Natural killer cell (primary cell): ENCODE data around the gene COA5. TPM values are rescaled to one million over a fixed set of nuclear protein-coding genes. Genes with fewer than 3 reads are reported as not detected.

ENCODE experiments used
- ATAC-seq, 3 donors: fragments of 150-1000 bp in 2 of 3; fragments of 200-7000 bp in 1 of 3; cut with Tn5 transposase; 1 replicate in 1 of 3; 2 replicates in 2 of 3; pipeline ENCODE4 v1.10.0; 2021; ENCODE audit warnings: mild to moderate bottlenecking in 2 of 3, moderate library complexity in 2 of 3
- DNase-seq, 2 donors: peaks; one replicate each; pipeline versions ENCODE4 v3.0.0 to v3.0.0-alpha.2; 2013 to 2021; ENCODE audit warnings: mixed read lengths in 1 of 2
- H3K27ac ChIP-seq: one replicate; pipeline ENCODE4 v1.5.1; 2013; ENCODE audit warnings: mild to moderate bottlenecking, low read length
- H3K27me3 ChIP-seq: one replicate; pipeline ENCODE4 v1.6.1; 2013; ENCODE audit warnings: low read length; ENCODE audit not compliant: control insufficient read depth, insufficient read depth
- H3K36me3 ChIP-seq: one replicate; pipeline ENCODE4 v1.6.1; 2013; ENCODE audit warnings: low read length; ENCODE audit not compliant: control insufficient read depth, insufficient read depth
- H3K4me1 ChIP-seq: one replicate; pipeline ENCODE4 v1.6.1; 2013; ENCODE audit warnings: low read length; ENCODE audit not compliant: control insufficient read depth, insufficient read depth
- H3K4me3 ChIP-seq: one replicate; pipeline ENCODE4 v1.5.1; 2013; ENCODE audit warnings: low read length
- H3K9me3 ChIP-seq: one replicate; pipeline ENCODE4 v1.6.1; 2013; ENCODE audit warnings: low read length; ENCODE audit not compliant: control insufficient read depth, insufficient read depth
- H3K27ac Mint-ChIP-seq, 2 donors: one replicate each; pipeline ENCODE4 v1.8.0; 2022; ENCODE audit warnings: mild to moderate bottlenecking in 2 of 2, mixed read lengths in 2 of 2, moderate library complexity in 1 of 2
- H3K27me3 Mint-ChIP-seq, 2 donors: one replicate each; pipeline ENCODE4 v1.8.0; 2022; ENCODE audit warnings: low read depth in 2 of 2, mixed read lengths in 2 of 2
- H3K36me3 Mint-ChIP-seq: one replicate; pipeline ENCODE4 v1.8.0; 2022; ENCODE audit warnings: mixed read lengths
- H3K4me1 Mint-ChIP-seq, 2 donors: one replicate each; pipeline ENCODE4 v1.8.0; 2022; ENCODE audit warnings: mixed read lengths in 2 of 2
- H3K4me3 Mint-ChIP-seq: one replicate; pipeline ENCODE4 v1.8.0; 2022; ENCODE audit warnings: mild to moderate bottlenecking, moderate library complexity, mixed read lengths
- H3K9me3 Mint-ChIP-seq, 2 donors: one replicate each; pipeline ENCODE4 v1.8.0; 2022; ENCODE audit warnings: mixed read lengths in 2 of 2
- CTCF ChIP-seq: fragments of 200-600 bp; IDR thresholded peaks from one replicate; pipeline ENCODE4 v1.8.0; 2022; ENCODE audit warnings: antibody characterized with exemption
- WGBS: methylation state at CpG from one replicate; pipeline ENCODE4 v1.1.7; 2013; ENCODE audit warnings: missing lambda C conversion rate; ENCODE audit not compliant: insufficient coverage; 5-methylcytosine and 5-hydroxymethylcytosine counted together
- intact Hi-C: fragments of 100-400 bp; cut with micrococcal nuclease; formaldehyde crosslinking; loops from one replicate; pipeline ENCODE4 v1.14.2; 2022
- total RNA-seq, 4 donors: library from RNA; stranded (reverse); fragments of 120-200 nt in 1 of 4; gene quantifications; one replicate each; pipeline versions ENCODE4 v1.2.3 to v1.2.4, GENCODE V29; 2013 to 2022

The COA5 gene
- total RNA-seq, 3 donors from 2014 or later (not counting 1 experiment from before 2014, with no cell fraction given) = 27.4 to 39.6 (median 36.1) TPM

- Histone ChIP-seq H3K27me3 (no peaks in the 10 kb centered on the region), H3K4me3 (no peak overlapping the region), H3K27ac (no peak overlapping the region), H3K9me3 (no peaks in the 10 kb centered on the region), H3K4me1 (no peaks in the 10 kb centered on the region), H3K36me3 (peaks cover 90% of the 10 kb centered on the region)
- peaks cover 22% of the 10 kb centered on the region for H3K36me3 Mint-ChIP-seq
- no peaks in the 10 kb centered on the region for H3K9me3 Mint-ChIP-seq
- no peaks in the 10 kb centered on the region for H3K4me1 Mint-ChIP-seq
- no peak for ATAC-seq
- no peak for DNase-seq
- no peak overlapping the region for H3K27ac Mint-ChIP-seq
- intact Hi-C loops = no loop called here
- no peak for TF ChIP-seq CTCF
- WGBS = 95% methylated on average over 10 of the region's 10 CpGs
- no peaks in the 10 kb centered on the region for H3K27me3 Mint-ChIP-seq
- H3K4me3 Mint-ChIP-seq = no peak overlapping the region
Measured at GRCh38 chr2:98583816-98584618, 24.3 kb downstream of the COA5 start.

- intact Hi-C loops = no loop called here
- Mint-ChIP-seq H3K27ac (no peak overlapping the region), H3K4me1 (no peaks in the 10 kb centered on the region), H3K36me3 (peaks cover 22% of the 10 kb centered on the region), H3K27me3 (no peaks in the 10 kb centered on the region), H3K4me3 (no peak overlapping the region), H3K9me3 (no peaks in the 10 kb centered on the region)
- WGBS = 97% methylated on average over 6 of the region's 7 CpGs
- no peaks in the 10 kb centered on the region for H3K9me3 ChIP-seq
- H3K27ac ChIP-seq = no peak overlapping the region
- peaks cover 91% of the 10 kb centered on the region for H3K36me3 ChIP-seq
- no peak for DNase-seq
- ATAC-seq = no peak
- H3K27me3 ChIP-seq = no peaks in the 10 kb centered on the region
- H3K4me1 ChIP-seq = no peaks in the 10 kb centered on the region
- H3K4me3 ChIP-seq = no peak overlapping the region
- TF ChIP-seq CTCF = no peak
Measured at GRCh38 chr2:98583276-98583675, 25.0 kb downstream of the COA5 start.

GRCh38 chr2:98582523-98582922 lies 25.8 kb downstream of the COA5 start:
- Mint-ChIP-seq H3K9me3 (no peaks in the 10 kb centered on the region), H3K27me3 (no peaks in the 10 kb centered on the region), H3K27ac (no peak overlapping the region), H3K4me1 (no peaks in the 10 kb centered on the region), H3K4me3 (no peak overlapping the region), H3K36me3 (peaks cover 21% of the 10 kb centered on the region)
- no peak for TF ChIP-seq CTCF
- no peak overlapping the region for H3K27ac ChIP-seq
- 97% methylated on average over 9 of the region's 9 CpGs for WGBS
- DNase-seq (no peak), ATAC-seq (no peak)
- H3K4me1 ChIP-seq = no peaks in the 10 kb centered on the region
- H3K36me3 ChIP-seq = peaks cover 92% of the 10 kb centered on the region
- H3K27me3 ChIP-seq = no peaks in the 10 kb centered on the region
- no peak overlapping the region for H3K4me3 ChIP-seq
- no peaks in the 10 kb centered on the region for H3K9me3 ChIP-seq
- intact Hi-C loops = no loop called here
